Type B pancreatic cell (in vitro differentiated cells): ENCODE data around the gene MAPK13. TPM values are rescaled to one million over a fixed set of nuclear protein-coding genes. Genes with fewer than 3 reads are reported as not detected.

Experiments used
- DNase-seq: peaks from one replicate; pipeline ENCODE4 v3.0.0; 2021; ENCODE audit warnings: mixed read lengths; ENCODE audit not compliant: unreplicated experiment; ENCODE audit errors: extremely low spot score
- H3K27ac Mint-ChIP-seq: 2 replicates; pipeline ENCODE4 v1.8.0; 2021; ENCODE audit warnings: mild to moderate bottlenecking, mixed read lengths
- H3K27me3 Mint-ChIP-seq: 2 replicates; pipeline ENCODE4 v1.8.0; 2021; ENCODE audit warnings: mixed read lengths
- H3K36me3 Mint-ChIP-seq: 2 replicates; pipeline ENCODE4 v1.8.0; 2021; ENCODE audit warnings: mixed read lengths
- H3K4me1 Mint-ChIP-seq: one replicate; pipeline ENCODE4 v1.8.0; 2021; ENCODE audit warnings: mixed read lengths; ENCODE audit not compliant: unreplicated experiment
- H3K4me3 Mint-ChIP-seq: 2 replicates; pipeline ENCODE4 v1.8.0; 2021; ENCODE audit warnings: mild to moderate bottlenecking, mixed read lengths
- H3K9me3 Mint-ChIP-seq: 2 replicates; pipeline ENCODE4 v1.8.0; 2021; ENCODE audit warnings: mixed read lengths
- CTCF ChIP-seq: fragments of 200-600 bp; sonication (generic); conservative IDR thresholded peaks from 2 replicates; pipeline ENCODE4 v1.5.0; 2021; ENCODE audit warnings: antibody characterized with exemption, mild to moderate bottlenecking
- total RNA-seq: library from RNA; stranded (reverse); gene quantifications from 2 replicates; pipeline ENCODE4 v1.2.1, GENCODE V29; 2021; ENCODE audit warnings: low replicate concordance

The MAPK13 gene
- total RNA-seq, 1 donor from 2014 or later, result 29.4 TPM

GRCh38 chr6:36139991-36140710, 9.8 kb downstream of the MAPK13 start:
- no peak for TF ChIP-seq CTCF
- Mint-ChIP-seq H3K27me3 (no peaks in the 10 kb centered on the region), H3K9me3 (no peaks in the 10 kb centered on the region), H3K36me3 (no peaks in the 10 kb centered on the region), H3K27ac (no peak overlapping the region), H3K4me3 (no peak overlapping the region), H3K4me1 (peaks cover 10% of the 10 kb centered on the region)
- no peak for DNase-seq

- H3K27me3 Mint-ChIP-seq, result no peaks in the 10 kb centered on the region
These were observed 10.8 kb downstream of the MAPK13 start for GRCh38 chr6:36141091-36141490.

GRCh38 chr6:36141961-36142360, 11.6 kb downstream of the MAPK13 start:
- no peak overlapping the region for H3K4me3 Mint-ChIP-seq

More at GRCh38 chr6:36141091-36141490, 10.8 kb downstream of the MAPK13 start:
- Mint-ChIP-seq H3K36me3 (no peaks in the 10 kb centered on the region), H3K4me3 (no peak overlapping the region), H3K4me1 (peaks cover 10% of the 10 kb centered on the region), H3K9me3 (no peaks in the 10 kb centered on the region), H3K27ac (no peak overlapping the region)
- no peak for TF ChIP-seq CTCF
- no peak for DNase-seq

GRCh38 chr6:36142971-36143838, 12.9 kb downstream of the MAPK13 start:
- Mint-ChIP-seq H3K27ac (no peak overlapping the region), H3K9me3 (no peaks in the 10 kb centered on the region), H3K36me3 (no peaks in the 10 kb centered on the region), H3K4me3 (no peak overlapping the region), H3K27me3 (no peaks in the 10 kb centered on the region), H3K4me1 (peaks cover 5% of the 10 kb centered on the region)
- TF ChIP-seq CTCF, result no peak
- DNase-seq, result no peak

More at GRCh38 chr6:36141961-36142360, 11.6 kb downstream of the MAPK13 start:
- peaks cover 5% of the 10 kb centered on the region for H3K4me1 Mint-ChIP-seq
- H3K27me3 Mint-ChIP-seq, result no peaks in the 10 kb centered on the region
- no peak for DNase-seq
- H3K9me3 Mint-ChIP-seq, result no peaks in the 10 kb centered on the region
- H3K27ac Mint-ChIP-seq, result no peak overlapping the region
- no peak for TF ChIP-seq CTCF
- H3K36me3 Mint-ChIP-seq, result no peaks in the 10 kb centered on the region

GRCh38 chr6:36145495-36145894, 15.2 kb downstream of the MAPK13 start:
- Mint-ChIP-seq H3K36me3 (no peaks in the 10 kb centered on the region), H3K4me1 (no peaks in the 10 kb centered on the region), H3K4me3 (no peak overlapping the region), H3K27ac (no peak overlapping the region), H3K27me3 (no peaks in the 10 kb centered on the region), H3K9me3 (no peaks in the 10 kb centered on the region)
- TF ChIP-seq CTCF, result no peak
- DNase-seq, result no peak
